Suprapubic skin (tissue), 3 donors: ENCODE data around the gene STK38L.

Experiments
- POLR2A ChIP-seq, 2 donors: fragments of 450-650 bp; IDR thresholded peaks; one replicate each; pipeline ENCODE4 v1.6.1; 2017; ENCODE audit warnings: antibody characterized with exemption in 2 of 2, mild to moderate bottlenecking in 2 of 2, moderate library complexity in 2 of 2
- TF ChIP-seq, protein P1 (sequence below), 2 donors: fragments of 200-600 bp in 1 of 2; fragments of 450-650 bp in 1 of 2; sonication (generic) in 1 of 2; IDR thresholded peaks; one replicate each; pipeline ENCODE4 v1.5.1; 2016 to 2019; ENCODE audit warnings: antibody characterized with exemption in 2 of 2, mild to moderate bottlenecking in 1 of 2, moderate library complexity in 1 of 2

DNA sequence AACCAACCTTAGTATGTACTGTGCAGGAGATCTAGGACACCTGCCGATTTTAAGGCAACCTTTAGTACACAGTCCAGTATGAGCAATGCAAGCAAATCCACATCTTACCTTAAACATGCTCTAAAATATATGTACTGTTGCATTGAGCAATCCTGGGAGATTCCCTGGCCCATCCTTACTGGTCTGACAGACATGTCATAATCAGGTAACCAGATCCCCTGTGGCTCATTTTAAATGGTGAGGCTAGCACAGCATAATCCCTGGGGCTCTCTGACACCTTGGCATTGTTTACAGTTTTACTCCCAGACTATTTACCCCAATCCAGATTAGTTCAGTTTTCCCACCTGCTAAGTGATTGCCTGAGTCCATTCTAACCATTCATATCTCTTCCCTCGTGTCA is 103.7 kb downstream of the STK38L start:
- TF ChIP-seq, protein P1, sequence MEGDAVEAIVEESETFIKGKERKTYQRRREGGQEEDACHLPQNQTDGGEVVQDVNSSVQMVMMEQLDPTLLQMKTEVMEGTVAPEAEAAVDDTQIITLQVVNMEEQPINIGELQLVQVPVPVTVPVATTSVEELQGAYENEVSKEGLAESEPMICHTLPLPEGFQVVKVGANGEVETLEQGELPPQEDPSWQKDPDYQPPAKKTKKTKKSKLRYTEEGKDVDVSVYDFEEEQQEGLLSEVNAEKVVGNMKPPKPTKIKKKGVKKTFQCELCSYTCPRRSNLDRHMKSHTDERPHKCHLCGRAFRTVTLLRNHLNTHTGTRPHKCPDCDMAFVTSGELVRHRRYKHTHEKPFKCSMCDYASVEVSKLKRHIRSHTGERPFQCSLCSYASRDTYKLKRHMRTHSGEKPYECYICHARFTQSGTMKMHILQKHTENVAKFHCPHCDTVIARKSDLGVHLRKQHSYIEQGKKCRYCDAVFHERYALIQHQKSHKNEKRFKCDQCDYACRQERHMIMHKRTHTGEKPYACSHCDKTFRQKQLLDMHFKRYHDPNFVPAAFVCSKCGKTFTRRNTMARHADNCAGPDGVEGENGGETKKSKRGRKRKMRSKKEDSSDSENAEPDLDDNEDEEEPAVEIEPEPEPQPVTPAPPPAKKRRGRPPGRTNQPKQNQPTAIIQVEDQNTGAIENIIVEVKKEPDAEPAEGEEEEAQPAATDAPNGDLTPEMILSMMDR (IDR thresholded peaks at IDR 0.05) = no peak
- TF ChIP-seq POLR2A (IDR thresholded peaks at IDR 0.05) = no peak
